GM23248 (cell line): Measurements from ENCODE around the gene RAN.
"Not testable (repeated sequence)": the region's sequence is repeated elsewhere in the genome, so short reads cannot be mapped to it uniquely, and the experiment has no call there.

ENCODE experiments used
- EZH2 ChIP-seq: fragments of 200-600 bp; sonication (generic); IDR thresholded peaks from 2 replicates; pipeline ENCODE4 v1.6.1; 2018; ENCODE audit warnings: antibody characterized with exemption, mild to moderate bottlenecking; ENCODE audit not compliant: insufficient read depth, poor library complexity, severe bottlenecking
- EZH2phosphoT487 ChIP-seq: fragments of 200-600 bp; sonication (generic); IDR thresholded peaks from 2 replicates; pipeline ENCODE4 v1.6.1; 2018; ENCODE audit warnings: antibody characterized with exemption, moderate library complexity, mild to moderate bottlenecking, low read depth; ENCODE audit not compliant: insufficient read depth

GRCh38 chr12:130875708-130876107, 3.8 kb downstream of the RAN start:
- not testable (repeated sequence) for TF ChIP-seq EZH2, EZH2phosphoT487
